Transverse colon (tissue), 3 donors: ENCODE data around the gene DCTPP1.

Experiments used
- POLR2A ChIP-seq: fragments of 450-650 bp; IDR thresholded peaks from one replicate; pipeline ENCODE4 v1.6.1; 2016; ENCODE audit warnings: antibody characterized with exemption, mild to moderate bottlenecking, moderate library complexity
- TF ChIP-seq, protein P1 (sequence below), 5 experiments: fragments of 200-600 bp in 3 of 5; fragments of 450-650 bp in 2 of 5; sonication (generic) in 3 of 5; IDR thresholded peaks; 1 replicate in 2 of 5; 2 replicates in 3 of 5; pipeline ENCODE4 v1.5.1; 2016 to 2017; ENCODE audit warnings: antibody characterized with exemption in 5 of 5, inconsistent platforms in 3 of 5, mild to moderate bottlenecking in 2 of 5, moderate library complexity in 1 of 5

- TF ChIP-seq POLR2A, result peak; percentile 48
- TF ChIP-seq, protein P1, sequence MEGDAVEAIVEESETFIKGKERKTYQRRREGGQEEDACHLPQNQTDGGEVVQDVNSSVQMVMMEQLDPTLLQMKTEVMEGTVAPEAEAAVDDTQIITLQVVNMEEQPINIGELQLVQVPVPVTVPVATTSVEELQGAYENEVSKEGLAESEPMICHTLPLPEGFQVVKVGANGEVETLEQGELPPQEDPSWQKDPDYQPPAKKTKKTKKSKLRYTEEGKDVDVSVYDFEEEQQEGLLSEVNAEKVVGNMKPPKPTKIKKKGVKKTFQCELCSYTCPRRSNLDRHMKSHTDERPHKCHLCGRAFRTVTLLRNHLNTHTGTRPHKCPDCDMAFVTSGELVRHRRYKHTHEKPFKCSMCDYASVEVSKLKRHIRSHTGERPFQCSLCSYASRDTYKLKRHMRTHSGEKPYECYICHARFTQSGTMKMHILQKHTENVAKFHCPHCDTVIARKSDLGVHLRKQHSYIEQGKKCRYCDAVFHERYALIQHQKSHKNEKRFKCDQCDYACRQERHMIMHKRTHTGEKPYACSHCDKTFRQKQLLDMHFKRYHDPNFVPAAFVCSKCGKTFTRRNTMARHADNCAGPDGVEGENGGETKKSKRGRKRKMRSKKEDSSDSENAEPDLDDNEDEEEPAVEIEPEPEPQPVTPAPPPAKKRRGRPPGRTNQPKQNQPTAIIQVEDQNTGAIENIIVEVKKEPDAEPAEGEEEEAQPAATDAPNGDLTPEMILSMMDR (IDR thresholded peaks at IDR 0.05), result peak; percentile 60 to 96 (median 84)
These were observed at the start of gene DCTPP1 for GRCh38 chr16:30429678-30430427.
